ENCODE measurements around the gene APOC4.

DNA sequence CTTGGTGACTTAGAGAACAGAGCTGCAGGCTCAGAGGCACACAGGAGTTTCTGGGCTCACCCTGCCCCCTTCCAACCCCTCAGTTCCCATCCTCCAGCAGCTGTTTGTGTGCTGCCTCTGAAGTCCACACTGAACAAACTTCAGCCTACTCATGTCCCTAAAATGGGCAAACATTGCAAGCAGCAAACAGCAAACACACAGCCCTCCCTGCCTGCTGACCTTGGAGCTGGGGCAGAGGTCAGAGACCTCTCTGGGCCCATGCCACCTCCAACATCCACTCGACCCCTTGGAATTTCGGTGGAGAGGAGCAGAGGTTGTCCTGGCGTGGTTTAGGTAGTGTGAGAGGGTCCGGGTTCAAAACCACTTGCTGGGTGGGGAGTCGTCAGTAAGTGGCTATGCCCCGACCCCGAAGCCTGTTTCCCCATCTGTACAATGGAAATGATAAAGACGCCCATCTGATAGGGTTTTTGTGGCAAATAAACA, 17.8 kb upstream of the APOC4 start:
- TF ChIP-seq HDAC2 (IDR thresholded peaks at IDR 0.05) (no peak), CHD4 (IDR thresholded peaks at IDR 0.05; ENCODE audit: borderline replicate concordance) (no peak), RAD21 (conservative IDR thresholded peaks at IDR 0.05 in 1 of 2, IDR thresholded peaks at IDR 0.05 in 1 of 2) (no peak), MAFK (IDR thresholded peaks at IDR 0.05; ENCODE audit: partially characterized antibody) (no peak), POLR2A (IDR thresholded peaks at IDR 0.05; ENCODE audit: low read length) (no peak), ESRRA (IDR thresholded peaks at IDR 0.05; ENCODE audit: borderline replicate concordance, low read length) (no peak), FOSL2 (IDR thresholded peaks at IDR 0.05) (no peak), FOSL2 (CRISPR knock-in tag; IDR thresholded peaks at IDR 0.05) (no peak), USF2 (IDR thresholded peaks at IDR 0.05) (no peak), BHLHE40 (IDR thresholded peaks at IDR 0.05; ENCODE audit: low read depth, low read length) (no peak), REST (IDR thresholded peaks at IDR 0.05) (no peak)
- TF ChIP-seq, protein P1, sequence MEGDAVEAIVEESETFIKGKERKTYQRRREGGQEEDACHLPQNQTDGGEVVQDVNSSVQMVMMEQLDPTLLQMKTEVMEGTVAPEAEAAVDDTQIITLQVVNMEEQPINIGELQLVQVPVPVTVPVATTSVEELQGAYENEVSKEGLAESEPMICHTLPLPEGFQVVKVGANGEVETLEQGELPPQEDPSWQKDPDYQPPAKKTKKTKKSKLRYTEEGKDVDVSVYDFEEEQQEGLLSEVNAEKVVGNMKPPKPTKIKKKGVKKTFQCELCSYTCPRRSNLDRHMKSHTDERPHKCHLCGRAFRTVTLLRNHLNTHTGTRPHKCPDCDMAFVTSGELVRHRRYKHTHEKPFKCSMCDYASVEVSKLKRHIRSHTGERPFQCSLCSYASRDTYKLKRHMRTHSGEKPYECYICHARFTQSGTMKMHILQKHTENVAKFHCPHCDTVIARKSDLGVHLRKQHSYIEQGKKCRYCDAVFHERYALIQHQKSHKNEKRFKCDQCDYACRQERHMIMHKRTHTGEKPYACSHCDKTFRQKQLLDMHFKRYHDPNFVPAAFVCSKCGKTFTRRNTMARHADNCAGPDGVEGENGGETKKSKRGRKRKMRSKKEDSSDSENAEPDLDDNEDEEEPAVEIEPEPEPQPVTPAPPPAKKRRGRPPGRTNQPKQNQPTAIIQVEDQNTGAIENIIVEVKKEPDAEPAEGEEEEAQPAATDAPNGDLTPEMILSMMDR (IDR thresholded peaks at IDR 0.05), result no peak
- TF ChIP-seq, protein P2, sequence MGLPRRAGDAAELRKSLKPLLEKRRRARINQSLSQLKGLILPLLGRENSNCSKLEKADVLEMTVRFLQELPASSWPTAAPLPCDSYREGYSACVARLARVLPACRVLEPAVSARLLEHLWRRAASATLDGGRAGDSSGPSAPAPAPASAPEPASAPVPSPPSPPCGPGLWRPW (IDR thresholded peaks at IDR 0.05), result no peak

Data from A549 (cell line).